Cardiac ventricle fibroblast (primary cell): Measurements from ENCODE around the gene KLF17. TPM values are rescaled to one million over a fixed set of nuclear protein-coding genes. Genes with fewer than 3 reads are reported as not detected.

Experiments
- total RNA-seq: library from RNA; depleted of rRNA; stranded (reverse); fragments of >200 nt; gene quantifications from 2 replicates; pipeline ENCODE4 v1.2.3, GENCODE V29; 2015

The KLF17 gene
- 0.37 TPM in 1 of 2 replicates, not detected in the other for total RNA-seq

GRCh38 chr1:44118682-44119081, at the start of gene KLF17:
Gene KLF17, plus strand, starts transcription at chr1:44118821. Its CDS starts 87 bp downstream, at chr1:44118908.

GRCh38 chr1:44141531-44141930, 22.9 kb downstream of the KLF17 start, which contains the start of gene KLF18:
Gene KLF18, minus strand, starts transcription at chr1:44141631. Its CDS starts 0 bp downstream, at chr1:44141631.

Other genes starting within 250 kb of the KLF17 start
- gene ARTN, start 185.0 kb upstream of the KLF17 start, total RNA-seq: not detected in 2 replicates
- 19.4 and 23.2 TPM in 2 replicates for gene IPO13, start 171.9 kb upstream of the KLF17 start, total RNA-seq
- 14.5 and 14.8 TPM in 2 replicates for gene DPH2, start 148.8 kb upstream of the KLF17 start, total RNA-seq
- gene ATP6V0B, start 143.9 kb upstream of the KLF17 start, total RNA-seq: 48.5 and 89.6 TPM in 2 replicates
- 39.4 and 48.9 TPM in 2 replicates for gene B4GALT2, start 139.6 kb upstream of the KLF17 start, total RNA-seq
- 3.4 and 4.7 TPM in 2 replicates for gene CCDC24, start 127.2 kb upstream of the KLF17 start, total RNA-seq
- gene SLC6A9, start 87.4 kb upstream of the KLF17 start, total RNA-seq: 4.4 and 6.3 TPM in 2 replicates
- not detected in 2 replicates for gene KLF18, start 22.8 kb downstream of the KLF17 start, total RNA-seq
- gene DMAP1, start 94.7 kb downstream of the KLF17 start, total RNA-seq: 21.2 and 29.3 TPM in 2 replicates
- 39.3 and 52.1 TPM in 2 replicates for gene ERI3, start 236.4 kb downstream of the KLF17 start, total RNA-seq